ENCODE data around the gene RPL23. TPM values are rescaled to one million over a fixed set of nuclear protein-coding genes. Genes with fewer than 3 reads are reported as not detected.
A peak's percentile ranks its signal among the peaks of the same experiment; 100 is the strongest.

Gene RPL23
- total RNA-seq = 100 to 1,000 TPM; 892 to 925 TPM
- long read RNA-seq, partial matches to known transcripts = 0 of 3 reads
- long read RNA-seq, other reads (novel, unspliced or antisense) = 0 of 3 reads

DNA sequence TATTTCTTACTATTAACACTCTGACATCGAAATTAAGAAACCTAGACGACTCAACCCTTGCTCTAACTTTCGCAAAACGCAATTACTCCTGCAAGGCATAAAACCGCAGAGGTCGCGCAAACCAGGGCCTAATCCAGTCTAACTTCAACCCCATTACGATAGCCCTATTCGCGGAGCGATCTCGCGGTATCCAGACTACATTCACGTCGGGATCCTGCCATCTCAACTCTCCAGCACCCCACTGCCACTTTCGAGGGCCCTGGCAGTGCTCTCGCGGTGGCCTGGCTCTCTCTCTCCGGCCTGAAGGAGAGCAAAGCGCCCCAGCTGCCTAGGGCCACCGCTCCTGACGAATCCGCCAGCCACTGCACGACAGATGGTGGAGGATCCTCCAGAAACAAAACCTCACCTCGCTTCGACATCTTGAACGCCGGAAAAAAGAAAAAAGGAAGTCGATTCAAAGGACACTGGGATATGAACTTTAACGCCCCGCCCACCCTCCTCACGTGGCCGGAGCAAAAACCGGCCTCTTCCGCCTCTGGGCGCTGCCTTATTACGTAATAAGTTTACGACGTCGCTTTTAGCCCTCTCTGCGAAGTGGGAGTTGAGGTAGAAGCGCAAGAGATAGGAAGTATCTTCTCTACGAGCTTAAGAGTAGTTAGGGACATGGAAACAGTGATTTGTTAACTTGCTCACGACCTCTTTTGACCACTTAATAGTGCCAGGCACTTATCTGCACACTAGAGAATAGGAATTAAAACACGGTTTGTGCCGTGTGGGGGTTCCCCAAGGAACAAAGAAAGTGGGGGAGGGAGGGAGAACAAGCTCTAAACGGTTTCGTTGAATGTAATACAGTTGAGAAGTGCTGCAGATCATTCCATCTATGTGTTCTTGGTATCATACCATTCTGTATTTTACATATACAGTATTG, at the start of gene RPL23:
Gene RPL23 (minus strand): TSS at position 430 of the 928 bp plus-strand sequence. CDS start 11 bp downstream, at position 419.
- ATAC-seq = peak; percentile 97 to 98
- DNase-seq = peak; percentile 96
- intact Hi-C loops (cut with DNase I) = loop anchor here in 1 of 2 donors (1.0 kb wide), 1 partner anchor 28 kb away; the partner anchor contains the start of gene CWC25

DNA sequence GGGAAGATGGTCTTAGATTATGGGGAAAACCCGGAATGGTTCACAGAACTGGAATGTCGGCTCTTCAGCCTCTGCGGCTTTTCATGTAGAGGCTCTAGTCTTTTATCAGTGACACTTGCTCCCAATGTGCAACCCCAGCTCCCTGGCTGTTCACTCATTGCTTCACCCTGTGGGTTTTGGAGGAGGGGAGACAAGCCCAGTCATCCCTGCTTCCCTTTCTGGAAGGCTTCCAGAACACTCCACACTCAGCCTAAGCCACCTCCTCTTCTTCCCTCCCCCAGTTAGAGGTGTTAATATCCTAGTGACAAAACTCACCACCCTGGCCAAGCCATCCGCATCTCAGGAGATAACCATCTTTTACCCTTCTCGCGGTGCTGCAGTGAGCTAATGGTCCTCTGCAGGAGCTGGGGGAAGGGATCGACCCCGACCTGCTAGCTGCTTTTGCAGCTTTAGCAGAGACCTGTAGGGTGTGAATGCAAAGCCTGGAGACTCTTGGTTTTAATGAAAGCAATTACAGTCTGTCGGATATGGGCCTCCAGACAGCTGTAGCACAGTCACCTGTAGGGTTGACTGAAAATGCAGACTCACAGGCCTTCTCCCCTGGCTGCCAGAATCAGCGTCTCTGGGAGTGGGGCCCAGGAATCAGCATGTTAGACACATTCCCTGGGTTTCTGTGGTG, 47.6 kb upstream of the RPL23 start:
- ATAC-seq (peak; percentile 76 to 86), DNase-seq (peak; percentile 64)
- intact Hi-C loops (cut with DNase I) = loop anchor here in 1 of 2 donors (2.0 kb wide), 1 partner anchor 20 kb away; no protein-coding TSS in a partner anchor

DNA sequence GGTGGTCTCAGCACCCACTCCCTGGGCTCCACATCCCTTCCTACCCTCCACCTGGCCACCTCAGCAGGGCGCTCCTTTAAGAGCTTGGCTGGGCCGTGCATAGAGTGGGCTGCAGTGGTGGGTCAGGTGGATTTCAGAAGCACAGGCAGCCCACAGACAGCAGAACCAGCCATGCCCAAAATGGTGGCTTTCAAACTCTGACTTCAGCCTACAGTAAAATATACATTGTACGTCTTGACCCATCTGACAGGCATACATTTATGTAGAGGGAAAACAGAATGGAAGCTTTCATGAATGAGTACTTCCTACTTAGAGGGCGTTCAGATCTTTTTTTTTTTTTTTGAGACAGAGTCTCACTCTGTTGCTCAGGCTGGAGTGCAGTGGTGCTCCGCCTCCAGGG, 45.9 kb upstream of the RPL23 start:
- DNase-seq (no peak), ATAC-seq (no peak)
- intact Hi-C loops (cut with DNase I) = no loop called here

DNA sequence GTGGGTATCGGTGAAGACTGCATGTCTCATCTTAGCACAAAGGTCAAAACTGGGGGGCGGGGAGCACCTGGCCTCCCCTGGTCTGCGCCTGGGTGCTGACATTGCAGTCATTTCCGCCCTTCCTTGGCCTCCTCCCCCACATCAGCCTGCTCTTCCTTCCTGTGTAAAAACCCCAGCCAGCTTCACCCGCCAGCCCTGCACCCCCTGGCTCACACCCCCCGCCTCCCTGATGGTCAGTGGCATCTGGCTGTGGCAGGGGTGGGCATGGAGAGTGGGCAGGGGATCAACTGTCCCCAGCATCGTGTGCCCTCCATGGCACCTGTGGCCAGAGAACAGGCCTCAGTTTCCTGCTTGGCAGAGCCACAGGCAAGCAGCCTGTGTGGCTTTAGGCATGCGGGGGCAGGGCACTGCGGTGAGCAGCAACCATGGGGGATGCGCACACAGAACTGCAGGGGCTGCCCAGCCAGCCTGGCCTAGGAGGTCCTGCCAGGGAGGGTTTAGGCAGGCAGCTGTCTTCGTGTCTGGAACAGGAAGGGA, 45.4 kb upstream of the RPL23 start:
- ATAC-seq (peak in 1 of 2 donors; percentile 21), DNase-seq (no peak)
- intact Hi-C loops (cut with DNase I) = no loop called here

DNA sequence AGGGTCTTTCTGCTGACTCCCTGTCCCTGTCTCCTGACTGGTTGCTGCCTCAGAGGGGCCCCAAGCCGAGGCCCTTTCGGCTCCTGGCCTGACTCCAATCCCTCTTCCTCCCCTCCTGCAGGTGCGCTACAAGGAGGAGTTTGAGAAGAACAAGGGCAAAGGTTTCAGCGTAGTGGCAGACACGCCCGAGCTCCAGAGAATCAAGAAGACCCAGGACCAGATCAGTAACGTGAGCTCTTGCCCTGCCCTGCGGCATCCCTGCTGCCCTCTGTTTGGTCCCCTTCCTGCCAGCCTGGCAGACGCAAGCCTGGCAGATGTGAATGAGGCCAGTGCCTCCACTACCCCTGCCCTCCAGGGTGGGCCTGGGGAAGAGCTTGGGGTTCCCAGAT, 44.8 kb upstream of the RPL23 start:
- ATAC-seq (no peak), DNase-seq (no peak)
- intact Hi-C loops (cut with DNase I) = no loop called here

DNA sequence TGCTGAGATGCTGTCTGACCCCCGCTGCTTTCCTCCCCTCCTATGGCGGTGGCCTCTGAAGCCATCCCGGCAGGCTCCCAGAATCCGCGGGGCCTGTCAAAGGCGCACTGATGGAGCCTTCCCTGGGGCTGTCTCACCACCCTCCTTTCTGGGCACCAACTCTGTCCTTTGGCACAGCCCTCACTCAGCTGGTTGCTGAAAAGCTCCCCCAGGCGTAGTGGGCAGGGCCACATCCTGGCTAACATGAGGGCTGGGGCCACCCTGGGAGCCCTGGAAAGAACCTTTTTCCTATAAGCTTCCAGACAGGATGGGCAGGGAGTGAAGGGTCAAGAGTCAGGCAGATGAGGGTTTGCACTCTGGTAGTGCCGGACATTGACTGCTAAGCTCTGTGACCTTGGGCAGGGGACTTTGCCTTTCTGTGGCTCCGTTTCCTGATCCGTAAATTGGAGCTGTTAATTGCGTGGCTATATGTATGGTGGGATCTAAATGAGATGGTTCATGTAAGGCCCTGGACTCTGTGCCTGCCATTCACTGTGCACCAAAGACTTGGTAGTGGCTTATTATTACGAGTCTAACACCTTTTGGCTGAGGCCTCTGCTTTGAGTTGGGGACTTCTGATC, 44.3 kb upstream of the RPL23 start:
- no peak for DNase-seq
- ATAC-seq = peak; percentile 2 to 29

DNA sequence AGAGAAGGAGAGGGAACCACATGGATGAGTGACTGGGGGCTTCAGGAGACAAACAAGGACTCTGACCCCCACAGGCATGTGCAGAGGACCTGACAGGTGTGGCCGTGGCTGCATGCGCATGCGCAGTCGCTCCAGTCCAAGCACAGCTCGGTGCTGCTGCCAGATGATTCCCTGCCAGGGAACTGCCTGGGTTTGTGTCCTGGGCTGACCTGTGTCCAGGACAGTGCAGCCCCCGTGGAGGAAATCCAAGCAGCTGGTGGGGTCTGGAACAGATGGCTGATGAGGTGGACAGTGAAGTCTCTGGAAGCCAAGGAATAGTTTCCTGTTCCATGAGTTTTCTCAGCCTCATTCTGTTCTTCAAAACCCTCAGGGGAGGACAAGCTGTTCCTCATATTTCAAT, 43.7 kb upstream of the RPL23 start:
- peak; percentile 28 to 45 for ATAC-seq
- intact Hi-C loops (cut with DNase I) = no loop called here
- peak; percentile 79 for DNase-seq

More for the DNA sequence above, 44.3 kb upstream of the RPL23 start:
- intact Hi-C loops (cut with DNase I) = no loop called here

DNA sequence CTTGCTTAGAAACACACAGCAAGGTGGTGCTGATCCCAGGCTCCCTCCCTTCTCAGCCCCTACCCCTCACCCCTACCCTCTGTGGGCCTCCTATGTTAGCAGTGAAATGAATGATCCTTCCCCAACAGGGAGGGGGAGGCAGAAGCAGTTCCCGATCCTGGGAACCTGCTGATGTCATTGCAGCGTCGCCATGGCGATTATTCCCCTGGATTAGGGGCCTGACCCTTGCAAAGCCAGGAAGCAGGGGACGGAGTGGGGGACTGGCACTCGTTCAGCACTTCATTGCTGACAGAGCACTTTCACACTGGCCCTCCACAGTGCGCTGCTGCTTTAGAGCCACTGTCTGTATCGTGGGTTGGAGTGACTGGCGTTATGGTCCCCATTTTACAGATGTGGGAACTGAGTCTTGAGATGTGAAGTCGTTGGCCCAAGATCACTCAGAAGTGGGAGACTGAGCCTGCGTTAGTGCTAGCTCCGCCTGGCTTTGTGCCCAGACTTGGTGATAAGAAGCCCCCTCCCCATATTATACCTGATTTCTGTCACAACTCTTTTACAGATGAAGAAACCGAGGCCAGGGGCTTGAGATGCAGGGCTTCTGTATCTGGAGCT, 42.9 kb upstream of the RPL23 start:
- intact Hi-C loops (cut with DNase I) = no loop called here
- ATAC-seq = no peak

DNA sequence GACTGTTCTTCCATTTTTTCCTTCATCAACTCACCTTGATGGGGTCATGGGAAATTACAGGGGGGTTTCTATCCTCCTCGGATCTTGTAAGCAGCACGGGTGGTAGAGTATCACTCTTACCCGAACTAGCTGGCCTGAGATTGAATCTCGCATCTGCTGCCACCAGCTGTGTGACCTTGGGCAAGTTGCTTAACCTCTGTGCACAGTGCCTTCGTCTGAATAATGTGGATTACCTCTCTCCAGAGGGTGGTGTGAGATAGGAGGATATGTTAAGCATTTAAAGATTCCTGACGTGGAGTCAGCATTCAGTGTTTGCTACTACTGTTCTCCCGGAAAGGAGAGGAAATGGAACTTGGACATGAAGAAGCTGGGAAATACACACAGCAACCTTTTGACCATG, 40.8 kb upstream of the RPL23 start:
- intact Hi-C loops (cut with DNase I) = no loop called here
- ATAC-seq (no peak), DNase-seq (no peak)

More for the DNA sequence above, 42.9 kb upstream of the RPL23 start:
- peak; percentile 63 for DNase-seq

DNA sequence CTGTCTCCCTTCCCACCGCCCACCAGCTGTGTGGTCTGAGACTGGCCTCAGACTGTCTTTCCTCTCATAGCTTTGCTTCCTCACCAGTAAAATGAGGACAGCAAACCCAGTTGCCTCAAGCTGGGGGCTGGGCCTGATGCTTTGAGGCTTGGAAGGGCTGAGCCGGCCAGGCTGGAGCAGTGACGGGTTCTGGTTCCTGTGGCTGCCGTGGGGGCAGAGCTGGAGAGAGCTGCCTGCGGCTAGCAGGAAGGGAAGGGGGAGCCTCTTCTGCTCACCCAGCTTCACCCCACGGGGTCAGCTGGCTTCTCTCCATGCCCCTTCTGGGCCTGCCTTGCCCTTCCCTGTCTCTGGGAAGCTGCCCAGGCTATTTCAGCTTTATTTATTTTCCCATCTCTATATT, 40.1 kb upstream of the RPL23 start:
- ATAC-seq (peak; percentile 35 to 51), DNase-seq (peak; percentile 56)
- intact Hi-C loops (cut with DNase I) = no loop called here

DNA sequence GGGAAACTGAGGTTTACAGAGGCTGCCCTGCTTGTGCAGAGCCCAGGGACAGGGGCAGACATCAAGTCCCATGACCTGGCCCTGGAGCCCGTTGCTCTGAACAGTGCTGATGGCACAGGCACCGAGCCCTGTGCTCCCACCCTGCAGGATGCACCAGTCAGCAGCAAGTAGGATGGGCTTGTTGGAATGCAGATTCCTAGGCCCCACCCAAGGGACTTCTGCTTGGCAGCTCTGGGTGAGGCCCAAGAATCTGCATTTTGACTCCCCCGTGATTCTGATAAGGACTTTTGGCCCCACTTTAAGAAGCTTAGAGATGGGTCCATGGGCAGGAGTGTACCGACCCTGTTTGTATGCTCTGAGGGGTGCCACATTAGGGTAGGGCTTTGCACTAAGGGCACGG, 39.6 kb upstream of the RPL23 start:
- intact Hi-C loops (cut with DNase I) = no loop called here
- ATAC-seq (no peak), DNase-seq (no peak)

DNA sequence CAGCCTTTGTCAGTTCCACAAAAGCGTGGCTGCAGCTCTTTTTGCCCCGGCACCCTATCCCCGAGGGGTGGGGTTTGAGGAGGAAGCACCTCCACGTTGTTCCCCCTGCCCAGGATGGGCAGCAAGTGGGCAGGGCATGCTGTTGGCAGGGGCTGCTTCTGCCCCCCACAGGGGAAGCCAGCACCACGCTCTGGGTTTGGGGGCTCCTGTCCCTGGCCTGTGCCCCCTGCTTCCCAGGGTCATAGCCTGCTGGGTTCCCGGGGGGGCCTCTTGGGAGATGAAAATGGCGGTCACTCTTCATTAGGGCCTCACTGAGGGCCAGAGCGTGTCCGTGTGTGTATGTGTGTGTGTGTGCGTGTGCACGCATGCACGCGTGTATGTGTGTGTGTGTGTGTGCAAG, 39.1 kb upstream of the RPL23 start:
- ATAC-seq = no peak
- no peak for DNase-seq
- intact Hi-C loops (cut with DNase I) = no loop called here

DNA sequence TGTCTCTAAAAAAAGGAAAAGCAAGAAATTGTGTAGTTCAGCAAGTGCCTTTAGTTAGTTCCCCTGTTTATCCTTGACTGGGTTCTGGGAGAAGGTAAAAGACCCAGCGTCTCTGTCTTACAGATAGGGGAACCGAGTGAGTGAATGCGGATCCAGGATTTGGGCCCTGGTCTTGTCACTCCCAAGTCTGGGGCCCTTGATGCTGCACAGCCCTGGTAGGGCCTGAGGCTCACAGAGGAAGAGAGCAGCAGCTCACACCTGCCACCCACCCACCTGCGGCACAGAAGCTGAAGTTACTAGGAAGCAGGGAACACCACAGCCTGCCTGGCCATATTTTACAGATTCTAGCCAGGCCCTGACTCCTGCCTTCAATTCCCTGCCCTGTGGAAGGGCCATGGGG, 38.6 kb upstream of the RPL23 start:
- DNase-seq (no peak), ATAC-seq (no peak)
- intact Hi-C loops (cut with DNase I) = no loop called here

DNA sequence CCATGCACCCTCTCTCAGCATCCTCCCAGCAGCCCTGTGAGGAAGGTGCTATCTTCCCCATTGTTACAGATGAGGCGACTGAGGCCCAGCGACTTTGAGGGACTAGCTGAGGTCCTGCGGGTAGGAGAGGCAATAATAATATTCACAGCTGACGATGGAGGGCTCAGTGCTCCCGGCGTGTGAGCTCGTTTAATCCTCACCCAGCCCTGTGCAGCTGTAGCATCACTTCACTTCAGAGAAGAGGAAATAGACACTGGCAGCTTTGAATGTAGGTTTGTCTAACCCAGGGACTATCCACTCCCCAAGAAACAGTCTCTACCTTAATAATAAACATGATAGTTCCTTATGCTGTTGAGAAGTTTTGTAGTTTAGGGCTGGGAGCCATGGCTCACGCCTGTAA, 37.9 kb upstream of the RPL23 start:
- DNase-seq (no peak), ATAC-seq (no peak)
- intact Hi-C loops (cut with DNase I) = no loop called here

DNA sequence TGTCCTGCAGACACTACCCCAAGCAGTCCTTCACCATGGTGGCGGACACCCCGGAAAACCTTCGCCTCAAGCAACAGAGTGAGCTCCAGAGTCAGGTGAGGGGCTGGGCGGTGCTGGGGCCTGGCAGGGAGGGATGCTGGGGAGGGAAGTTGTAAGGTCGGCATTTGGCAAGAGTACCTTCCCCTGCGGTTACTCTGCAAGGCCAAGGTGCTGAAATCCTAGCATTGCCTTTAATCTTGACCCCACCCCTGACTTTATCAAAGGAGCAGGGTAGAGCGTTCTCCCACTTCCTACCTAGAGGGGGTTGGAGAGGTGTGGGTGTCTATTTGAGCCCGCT, 36.9 kb upstream of the RPL23 start:
- DNase-seq = no peak
- intact Hi-C loops (cut with DNase I) = no loop called here
- no peak for ATAC-seq

DNA sequence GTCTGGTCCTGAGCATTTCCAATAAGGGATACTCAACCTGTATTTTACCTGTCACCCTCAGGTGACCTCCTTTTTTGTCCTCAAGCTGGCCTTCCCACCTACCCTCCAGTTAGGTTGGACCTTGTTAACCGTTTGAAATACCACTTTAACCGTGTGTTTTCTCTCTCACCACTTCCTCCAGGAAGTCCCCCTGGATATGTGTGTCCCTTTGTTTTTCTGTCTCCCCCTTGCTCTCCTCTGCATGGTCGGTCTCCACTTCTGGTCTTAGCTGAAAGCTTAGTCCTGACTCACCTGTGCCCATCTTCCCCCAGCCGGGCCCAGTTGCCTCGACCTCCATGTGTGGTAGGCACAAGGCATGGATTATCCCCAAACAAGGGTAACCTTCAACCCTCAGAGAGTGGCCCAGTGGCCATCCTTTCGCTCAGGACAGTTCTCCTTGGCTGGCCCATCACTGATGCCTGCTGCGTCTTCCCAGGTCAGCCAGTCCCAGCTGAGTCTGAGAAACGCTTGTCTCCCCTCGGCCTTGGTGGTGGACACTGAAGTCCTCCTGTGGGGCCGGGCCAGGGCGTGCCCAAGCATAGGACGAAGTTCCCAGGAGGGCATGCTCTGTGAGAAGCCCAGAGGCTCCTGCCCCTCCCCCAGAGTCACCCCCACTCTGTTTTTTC, 36.4 kb upstream of the RPL23 start:
- DNase-seq (no peak), ATAC-seq (no peak)
- intact Hi-C loops (cut with DNase I) = no loop called here

DNA sequence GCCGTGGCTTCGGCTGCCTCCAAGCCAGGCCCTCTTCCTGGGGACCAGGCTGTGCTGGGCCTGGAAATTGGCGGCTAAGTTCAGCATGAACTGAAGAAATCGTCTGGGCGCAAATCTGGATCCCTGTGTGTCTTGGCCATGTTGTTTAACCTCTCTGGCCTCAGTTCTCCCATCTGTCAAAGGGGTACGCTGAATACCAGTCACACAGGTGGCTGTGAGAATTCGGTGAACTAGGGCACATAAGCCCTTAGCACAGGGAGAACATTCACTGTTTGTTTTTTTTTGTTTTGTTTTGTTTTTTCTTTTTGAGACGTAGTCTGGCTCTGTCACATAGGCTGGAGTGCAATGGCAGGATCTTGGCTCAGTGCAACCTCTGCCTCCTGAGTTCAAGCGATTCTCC, 35.3 kb upstream of the RPL23 start:
- ATAC-seq (no peak), DNase-seq (no peak)
- intact Hi-C loops (cut with DNase I) = no loop called here

DNA sequence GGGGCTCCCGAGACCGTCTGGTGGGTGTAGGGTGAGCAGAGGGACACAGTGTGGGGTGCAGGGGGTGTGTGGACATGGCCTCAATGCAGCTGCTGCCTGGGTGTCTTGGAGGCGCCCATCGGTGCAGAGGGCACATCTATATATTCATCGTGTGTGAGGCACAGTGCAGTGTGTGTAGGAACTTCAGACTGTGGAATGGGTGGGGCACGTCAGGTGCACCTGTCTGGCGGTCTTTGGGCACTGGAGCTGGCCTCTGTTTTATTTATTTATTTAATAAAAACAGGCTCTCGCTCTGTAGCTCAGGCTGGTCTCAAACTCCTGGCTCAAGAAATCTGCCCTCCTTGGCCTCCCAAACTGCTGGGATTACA, 33.1 kb upstream of the RPL23 start:
- ATAC-seq (no peak), DNase-seq (no peak)
- intact Hi-C loops (cut with DNase I) = no loop called here

All from left cardiac atrium (tissue), 4 donors.